ENCODE data around the gene CBLN3. TPM values are rescaled to one million over a fixed set of nuclear protein-coding genes. Genes with fewer than 3 reads are reported as not detected.

The CBLN3 gene
- total RNA-seq, 1 donor from 2014 or later, result 0.86 TPM

DNA sequence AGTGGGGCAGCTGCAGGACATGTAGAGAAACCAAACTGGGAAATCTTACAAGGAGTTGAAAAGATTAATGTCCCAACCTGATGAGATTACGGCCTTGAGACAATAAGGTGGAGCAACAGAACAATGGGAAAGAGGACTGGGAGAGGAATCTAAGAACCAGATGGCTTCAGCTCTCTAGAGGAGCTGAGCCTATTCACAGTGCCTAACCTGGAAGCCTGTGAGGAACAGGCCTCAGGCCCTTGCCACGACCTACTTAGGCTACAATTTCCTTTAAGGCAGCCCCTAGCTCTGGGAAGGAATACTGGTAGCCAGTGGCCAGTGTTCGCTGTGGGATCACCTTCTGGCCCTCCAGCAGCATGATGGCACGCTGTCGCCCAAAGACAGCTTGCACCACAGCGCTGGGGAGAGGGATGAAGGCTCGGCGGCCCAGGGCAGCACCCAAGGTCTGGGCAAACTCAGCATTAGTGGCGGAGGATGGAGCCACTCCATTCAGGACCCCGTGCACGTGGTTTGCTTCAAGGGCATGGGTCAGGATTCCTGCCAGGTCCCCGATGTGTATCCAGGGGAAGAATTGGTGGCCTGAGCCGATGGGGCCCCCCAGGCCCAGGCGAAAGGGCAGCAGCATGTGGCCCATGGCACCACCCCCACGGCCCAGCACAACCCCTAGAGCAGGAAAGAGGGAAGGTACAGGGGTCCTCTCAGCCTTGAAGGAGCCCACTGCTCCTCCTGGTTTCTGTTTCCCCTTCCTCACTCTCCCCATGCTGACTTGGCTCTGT is 10.6 kb upstream of the CBLN3 start:
- no peak for DNase-seq (ENCODE audit: low read depth, low spot score)

GRCh38 chr14:24439257-24439656 is 9.8 kb upstream of the CBLN3 start:
- DNase-seq (ENCODE audit: low read depth, low spot score), result no peak

- DNase-seq (ENCODE audit: low read depth, low spot score), result no peak
Observed at GRCh38 chr14:24438223-24439097, 9.0 kb upstream of the CBLN3 start.

GRCh38 chr14:24437736-24438067 is 8.2 kb upstream of the CBLN3 start:
- no peak for DNase-seq (ENCODE audit: low read depth, low spot score)

DNA sequence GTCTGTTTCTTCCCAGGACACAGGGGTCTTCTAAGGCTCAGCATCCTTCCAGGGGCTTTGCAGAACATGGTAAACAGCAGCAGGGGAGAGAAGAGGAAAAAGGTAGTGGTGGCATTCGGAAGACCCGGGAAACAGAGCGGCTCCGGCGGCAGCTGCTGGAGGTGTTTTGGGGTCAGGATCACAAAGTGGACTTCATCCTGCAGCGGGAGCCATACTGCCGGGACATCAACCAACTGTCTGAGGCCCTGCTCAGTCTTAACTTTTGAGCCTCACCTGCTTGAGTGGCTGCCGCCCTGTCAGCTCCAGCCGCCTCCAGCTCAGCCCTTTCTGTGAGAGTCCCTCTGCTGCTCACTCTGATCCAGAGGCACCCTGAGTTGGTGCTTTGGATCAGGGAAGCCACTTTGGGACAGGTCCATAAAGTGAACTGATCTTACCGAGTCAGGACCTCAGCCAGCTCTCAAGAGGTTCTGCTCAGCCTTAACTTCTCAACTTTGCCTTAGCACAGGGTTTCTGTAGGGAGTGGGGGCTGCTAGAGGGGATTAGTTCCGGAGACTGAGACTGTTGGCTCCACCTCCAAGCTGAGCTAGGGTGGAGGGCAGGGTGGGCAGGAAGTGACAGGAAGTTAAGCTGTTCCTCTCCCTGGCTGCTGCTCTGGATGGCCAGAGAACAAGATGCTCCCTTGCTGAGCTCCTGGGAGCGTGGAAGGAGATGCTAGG is 7.7 kb upstream of the CBLN3 start:
- DNase-seq (ENCODE audit: low read depth, low spot score), result no peak

- DNase-seq (ENCODE audit: low read depth, low spot score), result peak; percentile 93
Observed at GRCh38 chr14:24436355-24437019, 7.0 kb upstream of the CBLN3 start.

GRCh38 chr14:24435998-24436354 is 6.5 kb upstream of the CBLN3 start:
- DNase-seq (ENCODE audit: low read depth, low spot score), result no peak

GRCh38 chr14:24435192-24435810 is 5.8 kb upstream of the CBLN3 start:
- no peak for DNase-seq (ENCODE audit: low read depth, low spot score)

DNA sequence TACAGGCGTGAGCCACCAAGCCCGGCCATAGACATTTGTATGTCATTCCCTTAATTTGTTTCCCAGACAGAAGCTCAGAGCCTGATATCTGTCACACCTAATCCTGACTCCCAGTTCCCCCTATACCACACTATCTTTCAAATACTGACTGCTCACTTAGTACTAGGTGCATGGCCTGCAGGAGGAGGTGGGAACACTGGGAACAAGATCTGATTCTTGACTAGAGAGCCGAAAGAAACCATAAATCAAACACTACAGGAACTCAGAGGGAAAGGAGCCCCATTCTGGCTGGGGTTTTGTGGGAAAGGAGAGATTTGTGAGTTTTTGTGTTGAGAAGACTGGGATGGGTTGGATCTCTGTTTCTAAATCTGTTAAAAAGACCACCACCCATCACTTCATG is 5.2 kb upstream of the CBLN3 start:
- no peak for DNase-seq (ENCODE audit: low read depth, low spot score)

DNA sequence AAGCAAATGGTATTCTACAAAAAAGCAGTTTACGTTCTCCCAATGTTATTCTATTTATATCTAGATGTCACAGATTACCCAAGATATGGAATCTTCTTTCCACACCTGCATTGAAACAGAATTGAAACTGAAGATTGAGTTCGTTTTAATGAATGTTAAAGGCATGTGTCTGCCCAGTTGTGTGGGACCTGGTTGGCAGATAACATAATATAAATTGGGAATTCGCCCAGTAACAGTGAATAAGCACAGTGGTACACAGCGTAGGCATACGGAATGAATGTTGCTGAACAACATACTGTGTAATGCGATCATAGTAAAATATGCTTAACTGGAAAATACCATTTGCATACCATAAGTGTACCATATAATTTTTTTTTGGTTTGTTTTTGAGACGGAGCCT is 4.6 kb upstream of the CBLN3 start:
- no peak for DNase-seq (ENCODE audit: low read depth, low spot score)

- no peak for DNase-seq (ENCODE audit: low read depth, low spot score)
Observed at GRCh38 chr14:24432259-24433131, 3.0 kb upstream of the CBLN3 start.

GRCh38 chr14:24431569-24432258 is 2.2 kb upstream of the CBLN3 start:
- peak; percentile 90 for DNase-seq (ENCODE audit: low read depth, low spot score)

DNA sequence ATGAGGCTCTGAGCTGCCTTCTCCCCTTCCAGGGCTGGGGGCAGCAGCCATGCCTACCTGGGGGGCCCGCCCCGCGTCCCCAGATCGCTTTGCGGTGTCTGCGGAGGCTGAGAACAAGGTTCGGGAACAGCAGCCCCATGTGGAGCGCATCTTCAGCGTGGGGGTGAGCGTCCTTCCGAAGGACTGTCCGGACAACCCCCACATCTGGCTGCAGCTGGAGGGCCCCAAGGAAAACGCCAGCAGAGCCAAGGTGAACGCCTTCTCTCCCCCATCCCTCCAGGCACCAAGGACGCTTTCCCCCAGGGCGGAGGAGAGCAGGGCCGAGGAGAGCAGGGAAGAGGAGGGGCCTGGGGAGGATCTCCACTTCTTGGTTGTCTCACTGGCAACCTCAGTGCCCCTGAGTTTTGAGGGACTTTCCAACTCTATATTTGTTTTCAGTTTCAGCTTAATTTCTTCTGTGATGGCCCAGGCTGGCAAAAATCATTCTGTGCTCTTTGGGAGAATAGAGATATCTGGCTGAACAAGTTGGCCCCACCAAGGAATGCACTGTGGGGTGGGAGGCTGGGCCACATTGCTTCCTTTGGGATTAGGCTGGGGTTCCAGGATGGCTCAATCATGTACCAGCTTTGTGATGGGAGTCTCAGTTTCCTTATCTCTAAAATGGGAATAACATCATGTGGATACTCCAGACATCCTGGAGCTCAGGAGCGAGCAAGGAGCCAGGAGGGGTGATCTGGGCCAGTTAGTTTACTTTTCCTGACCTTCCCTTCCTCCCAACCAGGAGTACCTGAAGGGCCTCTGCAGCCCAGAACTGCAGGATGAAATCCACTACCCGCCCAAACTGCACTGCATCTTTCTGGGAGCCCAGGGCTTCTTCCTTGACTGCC is 1.5 kb upstream of the CBLN3 start:
- no peak for DNase-seq (ENCODE audit: low read depth, low spot score)

GRCh38 chr14:24430143-24430681 is 744 bp upstream of the CBLN3 start:
- DNase-seq (ENCODE audit: low read depth, low spot score), result peak; percentile 36

DNA sequence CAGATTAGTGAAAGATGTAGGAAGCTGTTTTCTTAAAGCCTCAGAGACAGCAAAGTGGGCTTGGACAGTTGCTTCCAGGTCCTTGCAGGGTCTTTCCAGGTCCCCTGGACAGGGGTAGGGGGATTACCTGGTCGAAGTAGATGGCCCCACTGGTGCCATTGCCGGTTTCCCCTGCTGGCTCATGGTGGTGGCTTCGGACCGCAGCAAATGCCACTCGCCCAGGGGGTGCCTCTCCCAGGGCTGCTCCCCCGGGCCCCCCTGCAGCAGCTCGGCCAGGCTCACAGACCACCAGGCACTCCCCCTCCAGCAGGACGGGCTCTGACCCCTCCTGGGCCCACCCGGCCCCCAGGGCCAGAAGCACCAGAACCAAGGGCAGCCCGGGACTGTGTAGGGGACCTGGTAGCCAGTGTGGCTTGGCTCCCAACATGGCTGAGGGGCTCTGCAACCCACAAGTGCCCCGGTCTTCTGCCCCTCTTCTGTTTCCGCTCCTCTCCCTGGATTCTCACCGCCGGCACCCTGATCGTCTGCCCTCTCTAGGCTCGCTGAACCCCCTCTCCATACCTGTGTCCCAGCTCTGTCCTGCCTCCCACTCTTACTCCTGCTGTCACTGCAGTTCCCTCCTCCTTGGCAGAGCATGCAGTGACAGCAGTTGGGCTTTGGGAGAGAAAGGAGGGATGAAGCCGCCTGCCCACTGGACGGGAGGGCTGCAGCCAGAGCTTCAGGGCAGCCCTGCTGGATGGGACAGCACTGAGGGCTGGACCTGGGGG is 657 bp downstream of the CBLN3 start:
- DNase-seq (ENCODE audit: low read depth, low spot score), result no peak

GRCh38 chr14:24427537-24428508 is 1.6 kb downstream of the CBLN3 start:
- DNase-seq (ENCODE audit: low read depth, low spot score), result no peak
